GM19238 (cell line): ENCODE results near the gene LAG3.

ENCODE experiments used
- DNase-seq: peaks from one replicate; pipeline ENCODE4 v3.0.0; 2011; ENCODE audit warnings: low spot score; ENCODE audit not compliant: insufficient read length

The LAG3 gene

GRCh38 chr12:6787309-6787708 is 15.0 kb downstream of the LAG3 start:
- no peak for DNase-seq

DNA sequence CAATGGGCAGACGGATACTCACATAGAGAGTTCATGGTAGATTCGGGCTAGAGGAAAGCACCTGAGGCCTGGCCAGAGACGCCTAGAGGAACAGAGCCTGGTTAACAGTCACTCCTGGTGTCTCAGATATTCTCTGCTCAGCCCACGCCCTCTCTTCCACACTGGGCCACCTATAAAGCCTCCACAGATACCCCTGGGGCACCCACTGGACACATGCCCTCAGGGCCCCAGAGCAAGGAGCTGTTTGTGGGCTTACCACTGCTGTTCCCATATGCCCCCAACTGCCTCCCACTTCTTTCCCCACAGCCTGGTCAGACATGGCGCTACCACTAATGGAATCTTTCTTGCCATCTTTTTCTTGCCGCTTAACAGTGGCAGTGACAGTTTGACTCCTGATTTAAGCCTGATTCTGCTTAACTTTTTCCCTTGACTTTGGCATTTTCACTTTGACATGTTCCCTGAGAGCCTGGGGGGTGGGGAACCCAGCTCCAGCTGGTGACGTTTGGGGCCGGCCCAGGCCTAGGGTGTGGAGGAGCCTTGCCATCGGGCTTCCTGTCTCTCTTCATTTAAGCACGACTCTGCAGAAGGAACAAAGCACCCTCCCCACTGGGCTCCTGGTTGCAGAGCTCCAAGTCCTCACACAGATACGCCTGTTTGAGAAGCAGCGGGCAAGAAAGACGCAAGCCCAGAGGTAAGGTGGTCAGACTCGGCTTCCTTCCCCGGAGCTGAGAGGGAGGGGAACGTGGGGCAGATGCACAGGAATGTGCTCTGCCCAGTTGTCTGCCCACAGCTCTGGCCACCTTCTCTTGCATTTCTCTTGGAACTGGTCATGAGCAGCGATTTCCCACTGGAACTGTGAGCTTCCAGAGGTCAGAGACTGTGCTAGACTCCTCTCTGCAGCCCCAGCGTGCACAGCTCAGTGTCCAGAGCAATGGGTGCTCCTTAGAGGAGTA is 16.9 kb downstream of the LAG3 start, which contains the start of gene CD4:
CD4 (plus strand) TSS at position 557 of the 953 bp plus-strand sequence. CDS start 10,611 bp downstream, outside the sequence.
- no peak for DNase-seq

DNA sequence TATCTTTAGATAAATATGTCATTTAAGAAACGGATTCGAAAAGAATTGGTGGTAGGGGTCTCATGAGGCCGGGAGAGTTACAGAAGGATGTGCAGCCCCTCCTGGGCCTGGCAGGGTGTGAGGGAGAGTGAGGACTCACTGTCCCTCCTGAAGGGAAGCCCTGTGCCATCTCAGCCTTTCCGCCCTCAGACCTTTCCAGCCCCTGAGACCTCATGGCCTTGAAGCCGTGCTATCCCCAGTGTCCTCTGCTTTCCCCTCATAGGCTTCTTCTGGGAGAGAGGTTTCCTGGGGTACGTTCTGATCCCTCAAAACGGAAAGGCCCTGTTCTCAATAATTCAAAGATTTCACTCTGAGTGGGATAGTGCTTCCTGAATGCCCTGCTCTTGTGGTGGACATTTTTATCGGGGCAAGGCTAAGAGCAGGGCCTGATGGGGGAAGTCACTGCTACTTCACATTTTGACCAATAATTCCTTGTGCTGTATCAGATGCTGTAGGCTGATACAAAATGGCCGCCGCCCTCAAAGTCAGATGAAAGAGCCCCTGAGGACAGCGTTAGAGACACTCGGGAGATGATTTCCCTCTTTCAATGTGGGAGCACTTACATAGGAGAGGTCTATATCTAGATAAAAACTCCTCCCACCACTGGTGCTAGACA is 18.3 kb downstream of the LAG3 start:
- DNase-seq, result no peak

DNA sequence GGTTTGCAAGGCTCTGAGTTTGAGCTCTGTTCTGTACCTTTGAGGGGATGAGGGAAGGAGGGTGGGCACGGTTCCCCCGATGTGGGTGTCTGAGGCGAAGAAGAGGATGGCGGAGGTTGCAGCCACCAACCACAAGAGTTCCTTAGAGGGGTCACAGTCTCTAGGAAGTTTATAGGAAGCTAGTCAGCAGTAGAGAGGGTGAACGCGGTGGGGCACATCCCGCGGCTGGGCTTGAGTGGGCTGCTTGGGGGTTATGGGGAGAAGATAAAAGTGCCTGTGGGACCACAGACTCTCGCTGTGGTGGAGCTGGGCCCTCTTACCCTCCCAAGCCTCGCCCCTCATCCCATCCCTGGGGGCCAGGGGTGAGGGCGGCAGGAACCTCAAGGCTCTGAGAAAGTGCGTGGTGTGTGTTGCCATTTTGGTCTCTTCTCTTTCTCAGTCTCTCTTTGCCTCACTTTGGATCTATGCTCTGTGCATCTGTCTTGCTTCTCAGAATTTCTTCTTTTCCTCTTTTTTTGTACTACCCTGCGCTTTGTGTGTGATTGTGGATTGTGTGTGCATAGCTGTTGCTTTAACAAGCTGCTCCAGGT is 19.7 kb downstream of the LAG3 start:
- DNase-seq, result no peak

DNA sequence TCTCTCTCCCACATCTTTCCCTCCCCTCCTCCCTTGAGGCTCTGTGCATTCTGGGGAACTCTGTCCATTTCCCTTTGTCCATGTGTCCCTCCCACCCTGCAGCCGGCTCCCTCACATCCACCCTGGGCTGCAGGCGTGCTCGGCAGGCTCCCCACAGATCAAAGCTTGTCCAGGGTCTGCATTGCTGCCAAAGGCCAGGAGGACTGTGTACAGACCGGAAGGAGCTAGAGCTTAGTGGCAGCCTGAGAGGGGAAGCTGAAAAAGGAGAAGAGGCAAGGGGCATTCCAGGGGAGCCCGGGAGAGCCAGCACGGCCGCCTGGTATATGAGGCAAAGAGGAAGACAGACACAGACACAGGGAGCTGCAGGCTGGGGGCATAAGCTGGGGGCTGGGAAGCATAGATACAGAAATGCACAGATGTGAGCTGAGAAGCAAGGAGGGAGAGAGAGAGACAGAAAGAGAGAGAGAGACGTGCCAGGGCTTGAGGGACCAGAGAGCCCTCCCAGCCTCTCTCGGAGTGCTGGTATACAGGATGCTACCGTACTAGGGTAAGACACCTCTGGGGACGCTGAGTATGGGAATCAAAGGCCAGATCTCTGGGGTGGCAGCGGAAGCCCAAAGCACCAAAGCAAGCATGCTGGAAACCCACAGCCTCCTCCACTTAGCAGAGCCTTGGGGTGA is 20.3 kb downstream of the LAG3 start:
- DNase-seq, result no peak

GRCh38 chr12:6795088-6795487 is 22.8 kb downstream of the LAG3 start:
- no peak for DNase-seq

DNA sequence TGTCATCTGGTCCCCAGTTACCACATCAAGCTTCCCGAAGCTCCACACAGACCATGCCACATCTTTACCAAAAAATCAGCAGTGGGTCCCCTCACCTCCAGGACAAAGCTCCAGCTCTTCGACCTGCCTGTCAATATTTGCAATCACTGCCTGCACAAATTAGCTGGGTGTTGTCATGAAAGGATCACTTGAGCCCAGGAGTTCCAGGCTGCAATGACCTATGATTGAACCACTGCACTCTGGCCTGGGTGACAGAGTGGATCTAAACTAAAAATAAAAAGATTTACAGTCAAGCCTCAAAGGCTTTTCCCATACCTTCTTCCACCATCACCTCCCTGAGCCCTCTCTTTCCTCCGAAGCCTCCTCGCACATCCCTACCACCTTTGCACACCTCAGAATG is 24.3 kb downstream of the LAG3 start:
- no peak for DNase-seq

DNA sequence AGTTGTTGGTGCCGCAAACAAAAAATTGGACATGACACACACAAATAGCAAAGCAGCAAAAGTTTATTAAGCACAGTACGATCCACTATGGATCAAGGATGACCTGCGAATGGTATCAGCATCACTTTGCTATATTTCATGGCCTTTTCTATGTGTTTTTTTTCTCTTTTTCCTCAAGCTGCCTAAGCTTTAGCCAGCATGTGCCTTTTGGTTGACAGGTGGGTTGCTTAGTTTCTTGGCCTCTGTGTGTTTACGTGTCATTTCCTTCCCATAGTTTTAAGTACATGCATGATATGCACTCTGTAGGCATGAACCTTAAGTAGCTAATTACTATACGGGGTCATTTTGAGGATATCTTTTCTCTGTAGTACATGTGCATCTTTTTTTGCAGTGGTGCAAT is 26.8 kb downstream of the LAG3 start:
- DNase-seq, result no peak

- DNase-seq, result no peak
These were observed 34.9 kb downstream of the LAG3 start for GRCh38 chr12:6807170-6807569.

DNA sequence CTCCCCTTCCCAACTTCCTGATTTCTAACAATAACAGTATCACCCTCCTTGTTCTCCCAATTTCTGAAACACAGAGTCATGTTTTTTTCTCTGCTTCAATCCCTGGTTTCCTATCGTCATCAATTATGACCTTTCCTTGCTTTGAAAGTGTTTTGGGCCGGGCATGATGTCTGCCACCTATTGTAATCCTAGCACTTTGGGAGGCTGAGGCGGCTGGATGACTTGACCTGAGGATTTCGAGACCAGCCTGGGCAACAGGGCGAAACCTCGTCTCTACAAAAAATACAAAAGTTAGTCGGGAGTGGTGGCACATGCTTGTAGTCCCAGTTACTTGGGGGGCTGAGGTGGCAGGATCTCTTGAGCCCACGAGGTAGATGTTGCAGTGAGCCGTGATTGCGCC is 36.7 kb downstream of the LAG3 start:
- DNase-seq, result no peak

GRCh38 chr12:6810758-6811157 is 38.4 kb downstream of the LAG3 start:
- no peak for DNase-seq

DNA sequence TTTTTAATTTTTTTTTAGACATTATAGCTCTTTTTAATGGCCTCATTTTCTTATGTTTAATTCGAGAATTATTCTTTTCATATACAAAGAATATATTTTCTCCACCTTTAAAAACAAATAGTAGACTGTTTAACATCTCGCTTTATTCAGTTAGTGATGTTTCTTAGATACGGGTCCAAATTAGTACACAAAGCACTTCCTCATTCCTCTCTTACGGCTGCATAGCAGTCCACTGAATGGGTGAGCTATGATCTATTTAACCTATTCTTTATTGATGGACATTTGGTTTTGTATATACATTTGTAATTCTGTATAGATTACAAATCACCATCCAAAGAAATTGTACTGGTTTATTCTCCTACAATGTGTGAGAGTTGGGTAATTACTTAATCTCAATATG is 41.0 kb downstream of the LAG3 start:
- no peak for DNase-seq

DNA sequence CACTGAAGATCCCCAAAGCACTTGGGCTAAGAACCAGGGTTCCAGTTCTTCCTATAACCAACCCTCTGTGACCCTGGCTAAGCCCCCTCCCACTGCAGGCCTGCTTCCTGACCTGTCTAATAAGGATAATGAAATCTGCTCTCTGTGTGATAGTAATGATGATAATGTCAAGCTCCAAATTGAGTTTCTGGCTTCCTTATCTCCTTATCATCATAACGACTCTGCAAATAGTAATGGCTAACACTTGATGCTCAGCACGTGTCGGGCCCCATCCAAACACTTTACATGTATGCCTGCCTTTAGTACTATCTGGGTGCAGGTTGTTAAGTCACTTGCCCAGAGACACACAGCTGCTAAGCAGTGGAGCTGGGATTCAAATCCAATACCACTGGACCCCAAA is 44.3 kb downstream of the LAG3 start:
- DNase-seq, result no peak

GRCh38 chr12:6817098-6817497 is 44.8 kb downstream of the LAG3 start:
- no peak for DNase-seq

DNA sequence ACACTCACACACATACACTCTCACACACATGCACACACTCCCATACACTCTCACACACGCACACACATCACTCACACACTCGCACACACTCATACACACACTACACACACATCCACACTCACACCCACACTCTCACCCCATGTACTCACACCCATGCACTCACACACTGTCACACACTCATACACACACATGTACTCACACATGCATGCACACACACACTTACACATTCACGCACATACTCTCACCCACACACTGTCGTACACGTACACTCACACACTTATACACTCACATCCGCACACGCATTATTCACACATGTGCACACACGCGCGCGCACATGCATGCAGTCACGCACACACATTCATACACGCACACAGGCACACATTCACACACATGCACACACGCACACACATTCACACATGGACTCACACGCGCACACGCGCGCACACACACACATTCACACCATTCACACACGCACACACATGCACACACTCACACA is 45.4 kb downstream of the LAG3 start:
- DNase-seq, result no peak

- DNase-seq, result no peak
These were observed 45.9 kb downstream of the LAG3 start for GRCh38 chr12:6818222-6818621.

DNA sequence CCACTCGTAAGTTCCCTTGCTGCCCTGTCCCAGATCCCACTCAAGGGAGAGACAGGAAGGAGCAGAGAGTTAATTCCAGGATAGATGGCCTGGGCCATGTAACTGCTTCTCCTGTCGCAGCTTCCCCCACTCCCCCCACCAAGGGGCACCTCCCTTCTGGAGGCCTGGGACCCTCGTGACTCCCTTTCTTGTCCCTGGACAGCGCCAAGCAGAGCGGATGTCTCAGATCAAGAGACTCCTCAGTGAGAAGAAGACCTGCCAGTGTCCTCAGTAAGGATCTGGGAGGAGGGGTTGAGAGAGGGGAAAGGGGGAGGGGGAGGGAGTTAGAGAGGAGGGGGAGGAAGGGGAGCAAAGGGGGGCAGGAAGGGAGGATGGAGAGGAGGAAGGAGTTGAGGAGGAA is 46.3 kb downstream of the LAG3 start:
- DNase-seq, result no peak

DNA sequence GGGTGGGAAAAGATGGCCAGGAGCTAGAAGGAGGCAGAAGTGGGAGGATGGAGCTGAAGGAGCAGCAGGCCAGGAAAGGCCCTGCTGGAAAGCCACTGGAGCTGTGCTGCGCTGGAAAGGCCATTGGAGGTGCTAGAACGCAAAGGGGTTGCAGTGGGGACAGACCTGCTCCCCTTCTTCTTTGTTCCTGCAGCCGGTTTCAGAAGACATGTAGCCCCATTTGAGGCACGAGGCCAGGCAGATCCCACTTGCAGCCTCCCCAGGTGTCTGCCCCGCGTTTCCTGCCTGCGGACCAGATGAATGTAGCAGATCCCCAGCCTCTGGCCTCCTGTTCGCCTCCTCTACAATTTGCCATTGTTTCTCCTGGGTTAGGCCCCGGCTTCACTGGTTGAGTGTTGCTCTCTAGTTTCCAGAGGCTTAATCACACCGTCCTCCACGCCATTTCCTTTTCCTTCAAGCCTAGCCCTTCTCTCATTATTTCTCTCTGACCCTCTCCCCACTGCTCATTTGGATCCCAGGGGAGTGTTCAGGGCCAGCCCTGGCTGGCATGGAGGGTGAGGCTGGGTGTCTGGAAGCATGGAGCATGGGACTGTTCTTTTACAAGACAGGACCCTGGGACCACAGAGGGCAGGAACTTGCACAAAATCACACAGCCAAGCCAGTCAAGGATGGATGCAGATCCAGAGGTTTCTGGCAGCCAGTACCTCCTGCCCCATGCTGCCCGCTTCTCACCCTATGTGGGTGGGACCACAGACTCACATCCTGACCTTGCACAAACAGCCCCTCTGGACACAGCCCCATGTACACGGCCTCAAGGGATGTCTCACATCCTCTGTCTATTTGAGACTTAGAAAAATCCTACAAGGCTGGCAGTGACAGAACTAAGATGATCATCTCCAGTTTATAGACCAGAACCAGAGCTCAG is 47.0 kb downstream of the LAG3 start:
- no peak for DNase-seq

GRCh38 chr12:6820166-6820565 is 47.8 kb downstream of the LAG3 start:
- no peak for DNase-seq
